Measurements from ENCODE around the gene KRTAP5-6. TPM values are rescaled to one million over a fixed set of nuclear protein-coding genes. Genes with fewer than 3 reads are reported as not detected.
"Not testable (repeated sequence)": the region's sequence is repeated elsewhere in the genome, so short reads cannot be mapped to it uniquely, and the experiment has no call there.

Gene KRTAP5-6
- total RNA-seq, 2 donors from 2014 or later: not detected

DNA sequence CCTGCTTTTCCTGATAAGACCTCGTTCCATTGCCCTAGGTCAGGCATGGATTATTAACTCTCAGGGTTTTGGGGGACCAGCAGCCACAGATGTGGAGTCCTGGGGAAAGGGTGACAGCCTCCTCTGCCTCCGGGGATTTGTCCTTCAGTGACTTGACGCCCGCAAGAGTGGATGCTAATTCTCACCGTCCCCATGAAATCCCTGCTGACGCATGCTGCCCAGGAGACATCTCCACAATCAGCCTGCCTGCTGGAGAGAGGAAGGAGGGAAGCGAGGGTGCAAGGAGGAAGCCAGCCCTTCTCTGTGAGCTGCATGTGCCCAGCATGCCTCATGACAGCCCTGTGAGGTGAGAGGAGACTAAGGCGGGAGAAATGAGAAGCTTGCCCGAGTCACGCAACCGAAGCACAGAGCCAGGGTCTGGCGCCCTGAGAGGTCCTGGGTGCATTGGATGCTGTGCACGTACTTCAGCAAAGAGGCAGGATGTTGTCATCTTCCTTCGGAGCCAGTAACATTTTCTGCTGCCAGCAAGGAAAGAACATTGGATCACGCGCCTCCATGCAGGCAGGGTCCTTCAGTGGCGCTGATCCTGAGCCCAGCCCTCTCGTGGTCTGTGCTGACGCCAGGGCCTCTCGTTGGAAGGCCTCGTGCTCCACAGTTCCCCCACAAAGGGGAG, 27.3 kb upstream of the KRTAP5-6 start:
- H3K27me3 ChIP-seq (replicated peaks; ENCODE audit: insufficient read depth): no peaks in the 10 kb centered on the region
- 50% methylated on average over 20 of the region's 21 CpGs for WGBS
- intact Hi-C loops (cut with DNase I): no loop called here
- H3K4me1 ChIP-seq (replicated peaks): no peaks in the 10 kb centered on the region
- H3K9me3 ChIP-seq: no peaks in the 10 kb centered on the region
- TF ChIP-seq POLR2AphosphoS5 (IDR thresholded peaks at IDR 0.05): no peak
- TF ChIP-seq POLR2A (IDR thresholded peaks at IDR 0.05): no peak
- TF ChIP-seq, protein P1, sequence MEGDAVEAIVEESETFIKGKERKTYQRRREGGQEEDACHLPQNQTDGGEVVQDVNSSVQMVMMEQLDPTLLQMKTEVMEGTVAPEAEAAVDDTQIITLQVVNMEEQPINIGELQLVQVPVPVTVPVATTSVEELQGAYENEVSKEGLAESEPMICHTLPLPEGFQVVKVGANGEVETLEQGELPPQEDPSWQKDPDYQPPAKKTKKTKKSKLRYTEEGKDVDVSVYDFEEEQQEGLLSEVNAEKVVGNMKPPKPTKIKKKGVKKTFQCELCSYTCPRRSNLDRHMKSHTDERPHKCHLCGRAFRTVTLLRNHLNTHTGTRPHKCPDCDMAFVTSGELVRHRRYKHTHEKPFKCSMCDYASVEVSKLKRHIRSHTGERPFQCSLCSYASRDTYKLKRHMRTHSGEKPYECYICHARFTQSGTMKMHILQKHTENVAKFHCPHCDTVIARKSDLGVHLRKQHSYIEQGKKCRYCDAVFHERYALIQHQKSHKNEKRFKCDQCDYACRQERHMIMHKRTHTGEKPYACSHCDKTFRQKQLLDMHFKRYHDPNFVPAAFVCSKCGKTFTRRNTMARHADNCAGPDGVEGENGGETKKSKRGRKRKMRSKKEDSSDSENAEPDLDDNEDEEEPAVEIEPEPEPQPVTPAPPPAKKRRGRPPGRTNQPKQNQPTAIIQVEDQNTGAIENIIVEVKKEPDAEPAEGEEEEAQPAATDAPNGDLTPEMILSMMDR (IDR thresholded peaks at IDR 0.05): no peak
- no peak overlapping the region for H3K27ac ChIP-seq
- H3K36me3 ChIP-seq: no peaks in the 10 kb centered on the region
- no peak for DNase-seq (ENCODE audit: low spot score)
- no peak overlapping the region for H3K4me3 ChIP-seq

DNA sequence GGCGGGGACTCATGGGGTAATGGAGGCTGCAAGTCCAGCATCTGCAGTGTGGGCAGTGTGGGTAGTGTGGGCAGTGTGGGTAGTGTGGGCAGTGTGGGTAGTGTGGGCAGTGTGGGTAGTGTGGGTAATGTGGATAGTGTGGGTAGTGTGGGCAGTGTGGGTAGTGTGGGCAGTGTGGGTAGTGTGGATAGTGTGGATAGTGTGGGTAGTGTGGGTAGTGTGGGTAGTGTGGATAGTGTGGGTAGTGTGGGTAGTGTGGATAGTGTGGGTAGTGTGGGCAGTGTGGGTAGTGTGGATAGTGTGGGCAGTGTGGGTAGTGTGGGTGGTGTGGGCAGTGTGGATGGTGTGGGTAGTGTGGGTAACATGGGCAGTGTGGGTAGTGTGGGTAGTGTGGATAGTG, 26.5 kb upstream of the KRTAP5-6 start:
- H3K27me3 ChIP-seq (replicated peaks; ENCODE audit: insufficient read depth); H3K27ac ChIP-seq; H3K36me3 ChIP-seq; DNase-seq (ENCODE audit: low spot score); H3K4me1 ChIP-seq (replicated peaks); H3K9me3 ChIP-seq; intact Hi-C loops (cut with DNase I); H3K4me3 ChIP-seq: not testable (repeated sequence)
- WGBS: 100% methylated on average over 1 of the region's 1 CpG

GRCh38 chr11:1670905-1671371, 26.1 kb upstream of the KRTAP5-6 start:
- 85% methylated on average over 11 of the region's 11 CpGs for WGBS
- no peak overlapping the region for H3K27ac ChIP-seq
- H3K9me3 ChIP-seq: no peaks in the 10 kb centered on the region
- no peaks in the 10 kb centered on the region for H3K36me3 ChIP-seq
- TF ChIP-seq, protein P1 (IDR thresholded peaks at IDR 0.05): no peak
- no peaks in the 10 kb centered on the region for H3K27me3 ChIP-seq (replicated peaks; ENCODE audit: insufficient read depth)
- no peaks in the 10 kb centered on the region for H3K4me1 ChIP-seq (replicated peaks)
- no peak for DNase-seq (ENCODE audit: low spot score)
- H3K4me3 ChIP-seq: no peak overlapping the region
- intact Hi-C loops (cut with DNase I): no loop called here

GRCh38 chr11:1671658-1672057, 25.3 kb upstream of the KRTAP5-6 start:
- no peak overlapping the region for H3K27ac ChIP-seq
- no peaks in the 10 kb centered on the region for H3K27me3 ChIP-seq (replicated peaks; ENCODE audit: insufficient read depth)
- no peak for DNase-seq (ENCODE audit: low spot score)
- H3K9me3 ChIP-seq: no peaks in the 10 kb centered on the region
- H3K4me1 ChIP-seq (replicated peaks): no peaks in the 10 kb centered on the region
- H3K4me3 ChIP-seq: no peak overlapping the region
- TF ChIP-seq POLR2AphosphoS5 (IDR thresholded peaks at IDR 0.05) (no peak), POLR2A (IDR thresholded peaks at IDR 0.05) (no peak)
- TF ChIP-seq, protein P1 (IDR thresholded peaks at IDR 0.05): no peak
- intact Hi-C loops (cut with DNase I): no loop called here
- H3K36me3 ChIP-seq: no peaks in the 10 kb centered on the region
- WGBS: 72% methylated on average over 11 of the region's 11 CpGs

- Histone ChIP-seq H3K4me3 (no peak overlapping the region), H3K9me3 (no peaks in the 10 kb centered on the region), H3K27ac (no peak overlapping the region), H3K27me3 (replicated peaks; ENCODE audit: insufficient read depth) (no peaks in the 10 kb centered on the region), H3K4me1 (replicated peaks) (no peaks in the 10 kb centered on the region), H3K36me3 (no peaks in the 10 kb centered on the region)
- intact Hi-C loops (cut with DNase I): no loop called here
- 83% methylated on average over 15 of the region's 15 CpGs for WGBS
- TF ChIP-seq POLR2A (IDR thresholded peaks at IDR 0.05) (no peak), POLR2AphosphoS5 (IDR thresholded peaks at IDR 0.05) (no peak)
- TF ChIP-seq, protein P1 (IDR thresholded peaks at IDR 0.05): no peak
- no peak for DNase-seq (ENCODE audit: low spot score)
These were observed 24.2 kb upstream of the KRTAP5-6 start for GRCh38 chr11:1672613-1673350.

Measured in prostate gland (tissue), 2 donors.